GM13976 (cell line): Measurements from ENCODE around the gene PDK1.

ENCODE experiments used
- DNase-seq: peaks from one replicate; pipeline ENCODE4 v3.0.0; 2012; ENCODE audit warnings: low spot score
- in situ Hi-C: fragments of 300-500 bp; cut with MboI; formaldehyde crosslinking; loops from one replicate; pipeline ENCODE4 v1.12.0; 2022; ENCODE audit warnings: low sequenced_read_pairs, mixed read lengths, inconsistent platforms; ENCODE audit not compliant: unreplicated experiment
- TF ChIP-seq, protein P1 (sequence below): IDR thresholded peaks from 2 replicates; pipeline ENCODE4 v1.5.1; 2012; ENCODE audit warnings: borderline replicate concordance, mild to moderate bottlenecking; ENCODE audit not compliant: insufficient read depth; ENCODE audit errors: extremely low read depth, missing control alignments, control extremely low read depth

Gene PDK1

DNA sequence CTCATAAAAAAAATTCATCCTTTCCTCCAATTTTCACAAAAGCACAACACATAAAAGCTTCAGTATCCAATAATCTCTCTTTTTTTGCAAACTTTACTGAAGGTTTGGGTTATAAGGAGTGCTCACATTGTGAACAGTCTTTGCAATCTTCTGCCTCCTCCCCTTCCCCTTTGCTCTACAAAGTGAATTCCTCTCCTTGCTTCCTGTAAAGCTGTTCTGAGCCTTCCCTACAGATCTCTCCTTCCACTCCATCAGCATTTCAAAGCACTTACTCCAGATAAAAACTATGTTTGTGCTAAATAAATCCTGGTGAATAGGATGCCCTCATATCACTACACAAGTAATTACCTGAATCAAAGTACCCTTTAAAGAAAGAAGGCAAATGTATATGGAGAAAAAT lies 4.6 kb upstream of the PDK1 start:
- no peak for DNase-seq
- in situ Hi-C loops, result no loop called here
- TF ChIP-seq, protein P1, sequence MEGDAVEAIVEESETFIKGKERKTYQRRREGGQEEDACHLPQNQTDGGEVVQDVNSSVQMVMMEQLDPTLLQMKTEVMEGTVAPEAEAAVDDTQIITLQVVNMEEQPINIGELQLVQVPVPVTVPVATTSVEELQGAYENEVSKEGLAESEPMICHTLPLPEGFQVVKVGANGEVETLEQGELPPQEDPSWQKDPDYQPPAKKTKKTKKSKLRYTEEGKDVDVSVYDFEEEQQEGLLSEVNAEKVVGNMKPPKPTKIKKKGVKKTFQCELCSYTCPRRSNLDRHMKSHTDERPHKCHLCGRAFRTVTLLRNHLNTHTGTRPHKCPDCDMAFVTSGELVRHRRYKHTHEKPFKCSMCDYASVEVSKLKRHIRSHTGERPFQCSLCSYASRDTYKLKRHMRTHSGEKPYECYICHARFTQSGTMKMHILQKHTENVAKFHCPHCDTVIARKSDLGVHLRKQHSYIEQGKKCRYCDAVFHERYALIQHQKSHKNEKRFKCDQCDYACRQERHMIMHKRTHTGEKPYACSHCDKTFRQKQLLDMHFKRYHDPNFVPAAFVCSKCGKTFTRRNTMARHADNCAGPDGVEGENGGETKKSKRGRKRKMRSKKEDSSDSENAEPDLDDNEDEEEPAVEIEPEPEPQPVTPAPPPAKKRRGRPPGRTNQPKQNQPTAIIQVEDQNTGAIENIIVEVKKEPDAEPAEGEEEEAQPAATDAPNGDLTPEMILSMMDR, result no peak

DNA sequence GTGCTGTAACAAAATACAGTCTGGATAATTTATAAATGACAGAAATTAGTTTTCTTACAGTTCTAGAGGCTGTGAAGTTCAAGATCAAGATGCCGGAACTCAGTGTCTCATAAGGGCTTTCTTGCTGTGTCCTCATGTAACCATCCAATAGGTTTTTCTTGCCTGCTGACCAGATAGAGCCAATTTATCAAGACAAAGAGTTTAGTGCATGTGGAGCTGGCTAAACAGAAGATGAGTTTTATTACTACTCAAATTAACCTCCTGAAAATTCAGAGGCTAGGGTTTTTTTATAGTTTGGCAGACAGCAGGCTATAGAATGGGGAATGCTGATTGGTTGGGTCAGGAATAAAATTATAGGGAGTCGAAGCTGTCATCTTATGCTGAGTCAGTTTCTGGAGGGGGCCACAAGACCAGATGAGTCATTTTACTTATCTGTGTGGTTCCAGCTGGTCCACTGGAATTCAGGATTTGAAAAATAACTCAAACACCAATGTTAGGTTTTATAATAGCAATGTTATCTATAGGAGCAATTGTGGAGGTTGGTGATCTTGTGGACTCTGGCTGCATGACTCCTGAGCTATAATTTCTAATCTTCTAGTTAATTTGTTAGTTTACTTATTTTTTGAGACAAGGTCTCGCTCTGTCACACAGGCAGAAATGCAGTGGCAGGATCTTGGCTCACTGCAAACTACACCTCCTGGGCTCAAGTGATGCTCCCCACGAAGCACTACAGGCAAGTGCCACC lies 3.2 kb upstream of the PDK1 start:
- TF ChIP-seq, protein P1, result no peak
- no peak for DNase-seq
- in situ Hi-C loops, result no loop called here

DNA sequence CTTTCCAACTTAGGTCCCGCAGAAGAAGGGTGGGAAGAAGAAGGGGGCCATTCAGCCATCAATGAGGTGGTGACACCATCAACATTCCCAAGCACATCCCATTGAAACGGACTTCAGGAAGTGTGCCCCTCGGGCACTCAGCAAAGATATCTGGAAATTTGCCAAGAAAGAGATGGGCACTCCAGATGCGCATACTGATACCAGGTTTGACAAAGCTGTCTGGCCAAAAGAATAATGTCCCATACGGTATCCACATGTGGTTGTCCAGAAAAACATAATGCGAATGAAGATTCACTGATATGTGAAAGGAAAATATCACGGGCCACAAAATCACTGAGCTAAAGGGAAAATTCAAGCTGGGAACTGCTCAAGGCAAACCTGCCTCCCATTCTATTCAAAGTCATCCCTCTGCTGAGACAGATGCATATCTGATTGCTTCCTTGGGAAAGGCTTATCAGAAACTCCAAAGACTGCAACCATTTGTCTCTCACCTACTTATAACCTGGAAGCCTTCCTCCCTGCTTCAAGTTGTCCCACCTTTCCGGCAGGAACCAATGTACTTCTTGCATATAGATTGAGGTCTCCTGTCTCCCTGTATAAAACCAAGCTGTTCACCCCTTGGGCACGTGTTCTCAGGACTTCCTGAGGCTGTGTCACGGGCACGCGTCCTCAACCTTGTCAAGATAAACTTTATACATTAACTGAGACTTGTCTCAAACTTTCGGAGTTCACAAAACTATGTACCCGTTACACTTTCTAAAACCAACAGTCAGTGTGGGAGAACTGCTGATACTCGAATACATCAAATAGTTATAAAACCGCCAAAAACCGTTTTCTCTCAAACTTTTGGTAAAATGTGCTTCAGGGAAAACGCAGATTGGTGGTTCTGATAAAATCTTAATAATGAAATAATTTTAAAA lies 1.3 kb upstream of the PDK1 start:
- no peak for DNase-seq
- in situ Hi-C loops, result no loop called here
- TF ChIP-seq, protein P1, result no peak

DNA sequence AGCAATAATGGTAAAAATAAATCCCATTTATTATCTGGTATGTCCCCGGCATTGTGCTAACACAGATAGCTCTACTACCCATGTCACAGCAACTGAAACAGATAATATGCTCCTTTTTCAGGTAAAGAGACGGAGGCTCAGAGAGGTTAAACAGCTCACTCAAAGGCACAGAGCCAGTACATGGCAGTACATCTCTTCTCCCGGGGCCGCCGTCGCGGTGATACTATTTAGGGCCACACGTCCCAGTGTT lies 693 bp upstream of the PDK1 start:
- in situ Hi-C loops, result no loop called here
- TF ChIP-seq, protein P1, result no peak
- no peak for DNase-seq

DNA sequence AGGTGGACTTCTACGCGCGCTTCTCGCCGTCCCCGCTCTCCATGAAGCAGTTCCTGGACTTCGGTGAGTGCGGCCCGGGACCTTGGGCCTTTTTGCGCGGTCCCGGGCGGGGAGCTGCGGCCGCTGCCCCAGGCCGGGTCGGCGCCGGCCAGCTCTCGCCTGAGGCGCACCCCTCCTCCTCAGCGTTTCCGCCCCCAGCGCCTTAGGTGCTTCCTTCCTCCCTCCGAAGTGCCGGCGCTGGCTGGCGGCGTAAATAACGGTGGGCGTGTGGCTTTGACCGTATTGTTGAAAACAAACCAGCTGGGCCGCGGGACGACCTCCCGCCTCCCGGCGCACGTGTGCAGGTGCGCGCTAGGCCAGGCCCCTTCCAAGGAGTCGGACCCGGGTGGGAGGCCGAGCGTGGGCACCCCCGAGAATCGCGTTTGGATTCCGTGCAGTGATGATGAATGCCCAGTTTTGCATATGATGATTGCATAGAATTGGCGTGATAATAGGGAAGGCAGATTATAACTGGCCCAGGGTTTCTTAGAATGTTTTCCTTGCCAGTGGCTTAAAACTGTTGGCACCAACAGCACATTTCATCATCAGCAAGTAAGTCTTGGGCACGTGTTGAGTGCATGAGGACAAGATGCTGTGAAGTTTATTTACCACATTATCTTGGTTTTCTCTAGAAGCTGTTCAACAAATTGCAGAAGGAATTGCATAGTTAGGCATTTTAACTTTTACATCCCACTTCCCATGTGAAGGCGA lies 569 bp downstream of the PDK1 start:
- TF ChIP-seq, protein P1, result no peak
- in situ Hi-C loops, result no loop called here
- DNase-seq, result peak; percentile 86

DNA sequence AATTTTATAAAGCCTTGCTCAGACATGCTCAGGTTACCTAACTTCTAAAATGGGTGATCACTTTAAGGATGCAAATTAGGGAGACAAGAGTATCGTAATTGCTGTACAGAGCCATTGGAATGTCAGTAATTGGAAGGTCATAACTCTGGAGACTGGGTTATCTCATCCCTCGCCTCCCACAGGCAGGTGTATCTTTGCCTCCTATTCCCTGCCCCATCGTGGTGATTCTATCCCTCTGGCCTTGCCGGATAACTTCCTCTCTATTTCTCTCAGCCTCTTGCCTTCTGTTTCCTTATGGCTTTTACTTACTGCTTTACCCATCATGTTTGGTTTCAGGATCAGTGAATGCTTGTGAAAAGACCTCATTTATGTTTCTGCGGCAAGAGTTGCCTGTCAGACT lies 2.5 kb downstream of the PDK1 start:
- no peak for DNase-seq
- TF ChIP-seq, protein P1, result no peak
- in situ Hi-C loops, result no loop called here
